ENCODE measurements around the gene ABCA3. TPM values are rescaled to one million over a fixed set of nuclear protein-coding genes. Genes with fewer than 3 reads are reported as not detected.
A peak's percentile ranks its signal among the peaks of the same experiment; 100 is the strongest.
"Not testable (repeated sequence)": the region's sequence is repeated elsewhere in the genome, so short reads cannot be mapped to it uniquely, and the experiment has no call there.

Gene ABCA3
- total RNA-seq, 1 donor from 2014 or later, result 16.5 TPM

DNA sequence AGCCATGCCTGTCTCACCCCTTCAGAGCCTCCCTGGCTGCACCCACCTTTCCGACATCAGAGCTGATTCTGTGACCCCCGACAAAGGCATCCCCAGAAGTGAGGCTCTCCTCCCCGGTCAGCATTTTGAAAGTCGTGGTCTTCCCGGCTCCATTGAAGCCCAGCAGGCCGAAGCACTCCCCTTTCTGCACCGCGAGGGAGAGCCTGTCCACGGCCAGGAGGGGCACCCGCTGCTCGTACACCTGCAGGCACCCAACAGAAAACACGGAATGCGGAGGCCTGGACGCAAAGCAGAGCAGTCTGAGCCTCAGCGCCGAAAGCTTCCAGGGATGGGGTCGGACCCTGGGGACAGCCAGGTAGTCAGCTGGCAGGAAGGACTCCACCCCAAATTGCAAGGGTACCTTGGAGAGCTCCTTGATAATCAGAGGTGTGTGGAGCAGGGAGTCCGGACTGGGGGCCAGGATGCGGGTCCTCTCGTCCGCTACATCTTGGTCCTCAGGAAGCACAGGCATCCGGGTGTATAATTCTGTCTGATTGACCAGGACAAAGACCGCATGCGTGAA, 59.5 kb downstream of the ABCA3 start:
- no peak for DNase-seq (ENCODE audit: low read depth)

DNA sequence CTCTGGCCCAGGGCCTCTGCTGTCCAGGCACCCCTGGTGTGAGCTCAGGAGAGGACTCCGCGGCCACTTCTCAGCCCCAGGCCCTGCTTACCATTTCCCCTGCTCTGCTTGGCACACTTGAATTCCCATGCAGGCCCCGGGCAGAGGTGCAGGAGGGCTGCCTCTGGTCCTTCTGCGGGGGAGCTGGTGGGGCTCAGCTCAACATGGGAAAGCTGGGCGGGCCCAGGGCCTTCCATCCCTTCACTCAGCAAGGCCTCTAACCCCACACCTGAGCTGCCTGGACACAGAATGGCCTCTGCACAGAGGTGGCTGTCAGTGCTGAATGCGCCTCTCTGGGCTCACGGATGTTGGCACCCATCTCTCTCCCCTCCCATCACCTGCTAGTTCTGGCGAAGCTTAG, 60.1 kb downstream of the ABCA3 start:
- DNase-seq (ENCODE audit: low read depth), result no peak

DNA sequence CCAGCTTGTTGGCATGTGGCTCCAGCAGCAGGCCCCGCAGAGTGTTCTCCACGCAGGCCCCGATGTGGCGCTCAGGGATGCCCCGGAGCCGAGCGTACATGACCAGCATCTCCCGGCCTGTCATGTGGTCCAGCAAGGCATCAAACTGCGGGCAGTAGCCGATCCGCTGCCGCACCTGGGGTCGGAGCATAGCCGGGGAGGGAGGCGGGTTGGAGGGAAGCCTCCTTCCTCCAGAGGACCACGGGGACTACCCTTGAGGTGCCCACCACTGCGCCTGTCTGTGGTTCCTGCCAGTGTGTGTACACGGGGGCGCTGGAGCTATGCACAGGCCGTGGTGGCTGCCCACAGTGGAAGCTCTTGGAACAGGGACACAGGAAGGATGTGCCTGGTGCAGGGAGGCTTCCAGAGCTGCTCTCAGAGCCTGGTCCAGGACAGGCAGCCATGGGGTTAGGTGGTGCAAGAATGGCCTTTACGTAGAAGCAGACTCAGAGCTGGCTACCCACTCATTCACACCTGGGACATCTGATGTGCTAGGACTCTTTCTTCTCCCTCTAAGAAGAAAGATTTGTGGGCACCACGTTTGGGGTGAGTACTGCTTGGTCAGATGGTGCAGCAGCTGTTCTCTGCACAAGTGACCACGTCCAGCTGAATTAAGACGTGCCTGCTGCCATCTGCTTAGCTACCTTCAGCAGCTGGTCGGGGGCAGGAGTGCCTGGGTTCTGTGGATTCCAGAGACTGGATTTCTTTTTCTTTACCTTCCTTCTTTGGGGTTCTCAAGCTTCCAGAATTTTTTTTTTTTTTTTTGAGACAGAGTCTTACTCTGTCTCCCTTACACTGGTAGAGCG, 61.4 kb downstream of the ABCA3 start:
- DNase-seq (ENCODE audit: low read depth), result no peak

DNA sequence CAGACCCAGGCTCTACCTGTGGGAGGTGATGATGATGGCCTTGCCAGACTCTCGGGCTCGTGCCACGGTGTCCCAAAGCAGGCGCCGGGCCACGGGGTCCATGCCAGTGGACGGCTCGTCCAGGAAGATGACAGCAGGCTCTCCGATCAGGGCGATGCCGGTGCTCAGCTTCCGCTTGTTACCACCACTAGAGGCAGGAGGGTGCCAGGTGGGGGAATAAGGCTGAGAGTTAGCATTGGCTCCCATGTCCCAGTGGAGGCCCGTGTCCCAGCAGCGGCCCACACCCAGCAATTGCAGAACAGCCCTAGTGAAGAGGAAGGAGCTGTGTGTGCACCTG, 62.3 kb downstream of the ABCA3 start:
- no peak for DNase-seq (ENCODE audit: low read depth)

DNA sequence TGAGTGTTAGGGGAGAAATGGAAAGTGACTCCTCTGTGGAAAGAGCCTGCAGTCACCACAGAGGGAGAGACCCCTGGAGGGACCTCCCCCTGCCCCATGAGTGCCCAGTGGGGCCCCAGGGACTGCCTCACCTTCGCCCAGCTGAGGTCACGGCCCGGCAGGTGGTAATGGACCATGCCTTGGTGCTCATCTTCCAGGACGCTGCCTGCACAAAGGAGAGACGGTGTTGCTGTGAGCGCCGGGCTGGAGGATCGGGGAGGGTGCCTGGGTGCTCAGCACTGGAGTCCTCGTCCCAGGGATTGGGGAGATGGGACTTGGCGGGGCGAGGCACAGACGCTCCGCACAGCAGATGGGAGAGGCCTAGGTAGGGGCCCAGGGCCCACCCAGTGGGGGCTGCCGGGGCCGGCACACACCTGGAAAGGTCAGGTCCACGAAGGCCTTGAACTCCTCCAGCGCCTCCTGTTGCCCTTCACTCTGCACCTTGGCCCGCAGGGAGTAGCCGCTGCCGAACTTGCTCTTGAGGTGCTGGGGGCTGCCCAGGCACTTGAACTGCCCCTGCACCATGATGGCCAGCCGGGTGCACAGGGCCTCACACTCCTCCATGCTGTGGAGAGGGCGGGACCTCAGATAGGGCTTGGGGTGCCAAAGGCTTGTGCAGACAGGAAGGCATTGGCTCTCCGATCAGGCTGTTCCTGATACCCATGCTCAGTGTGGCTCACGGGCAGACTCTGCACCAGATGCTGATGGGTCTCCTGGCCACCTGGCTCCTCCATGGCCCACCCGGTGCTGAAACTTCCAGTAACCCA, 62.9 kb downstream of the ABCA3 start:
- no peak for DNase-seq (ENCODE audit: low read depth)

DNA sequence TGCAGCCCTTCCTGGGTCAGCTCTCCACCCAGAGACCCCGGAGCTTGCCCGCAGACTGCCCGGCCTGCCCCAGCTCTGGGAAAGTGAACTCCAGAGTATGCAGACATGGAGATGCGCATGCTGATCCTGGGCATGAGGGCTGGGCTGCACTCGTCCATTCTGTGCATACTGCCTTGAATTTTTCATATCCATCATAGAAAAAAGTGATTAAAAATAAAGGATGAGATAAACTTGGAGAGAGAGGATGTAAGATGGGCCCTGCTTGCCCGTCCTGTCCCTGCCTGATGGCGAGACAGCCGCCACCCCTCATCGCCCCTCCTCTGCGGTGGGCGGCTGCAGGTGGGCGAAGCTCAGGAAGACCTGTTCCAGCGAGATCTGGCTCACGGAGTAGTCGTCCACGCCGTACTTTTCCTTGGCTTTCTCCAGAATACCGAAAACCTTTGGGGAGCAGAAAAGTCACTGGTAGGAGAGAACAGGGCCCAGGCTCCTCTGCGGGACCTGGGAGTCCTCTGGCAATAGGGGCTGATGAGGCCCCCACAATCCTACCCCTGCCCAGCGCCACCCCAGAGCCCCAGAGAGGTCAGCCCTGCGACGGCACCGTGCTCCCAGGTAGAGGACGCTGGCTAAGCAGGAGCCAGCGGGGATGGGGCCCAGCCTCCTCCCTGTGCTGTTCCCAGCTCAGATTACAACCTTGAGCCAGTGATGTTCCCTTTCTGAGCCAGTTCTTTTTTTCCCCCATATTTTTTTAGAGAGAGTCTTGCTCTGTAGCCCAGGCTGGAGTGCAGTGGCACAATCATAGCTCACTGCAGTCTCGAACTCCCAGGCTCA, 63.9 kb downstream of the ABCA3 start:
- DNase-seq (ENCODE audit: low read depth), result no peak

DNA sequence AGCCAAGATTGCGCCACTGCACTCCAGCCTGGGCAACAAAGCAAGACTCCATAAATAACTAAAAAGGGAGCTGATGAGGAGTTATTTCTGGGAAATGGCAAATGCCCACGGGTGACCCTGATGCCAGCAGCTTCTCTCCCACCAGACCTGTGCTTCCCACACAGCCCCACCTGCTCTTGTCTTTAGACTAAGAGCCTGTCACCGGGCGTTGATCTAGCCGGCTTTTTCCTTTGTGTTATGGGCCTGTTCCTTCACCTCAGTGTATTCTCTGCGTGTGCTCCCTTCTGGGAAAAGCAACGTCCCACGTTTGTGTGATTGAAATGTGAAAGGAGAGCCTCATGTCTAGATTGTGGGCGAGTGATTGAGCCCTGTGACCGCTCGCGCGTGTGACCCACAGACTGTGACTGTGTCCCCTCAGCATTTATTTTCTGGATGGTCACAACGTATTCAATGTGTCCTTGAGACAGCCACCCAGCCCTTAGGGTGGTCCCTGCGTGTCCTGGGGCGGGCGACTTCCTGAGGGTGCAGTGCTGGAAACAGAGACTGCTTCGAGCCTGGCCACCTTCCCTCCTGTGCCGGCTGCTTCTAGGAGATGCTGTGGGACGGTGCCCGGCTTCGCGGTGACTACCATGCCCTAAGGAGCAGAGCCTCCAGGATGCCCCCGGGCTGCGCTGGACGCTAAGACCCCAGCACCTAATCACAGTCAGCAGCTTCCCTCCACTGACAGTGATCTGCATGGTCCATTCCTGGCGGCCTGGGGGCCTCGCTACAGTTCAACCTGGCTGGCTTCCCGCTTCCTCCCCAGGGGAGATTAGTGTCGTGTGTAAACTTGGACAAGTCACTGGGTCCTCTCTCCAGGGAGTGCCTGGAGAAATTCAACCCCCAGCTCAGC, 64.8 kb downstream of the ABCA3 start:
- DNase-seq (ENCODE audit: low read depth), result no peak

DNA sequence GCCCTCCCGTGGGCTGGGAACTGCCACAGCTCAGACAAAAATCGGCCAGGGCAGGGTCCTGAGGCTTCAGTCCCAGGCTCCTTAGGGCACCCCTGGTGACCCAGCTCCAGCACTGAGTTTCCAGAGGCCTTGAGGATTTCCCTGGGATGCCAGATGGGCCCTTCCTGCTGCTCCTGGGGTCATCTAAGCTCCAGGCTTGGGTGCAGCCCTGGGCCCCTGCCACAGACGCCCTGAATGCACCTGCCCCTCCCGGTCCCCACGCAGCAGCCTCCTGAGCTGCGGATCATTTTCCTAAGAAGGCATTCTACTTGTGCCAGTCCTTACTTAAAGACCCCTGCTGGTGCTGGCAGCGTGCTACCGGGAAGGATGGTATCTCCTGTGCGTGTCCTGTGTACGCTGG, 66.6 kb downstream of the ABCA3 start:
- no peak for DNase-seq (ENCODE audit: low read depth)

DNA sequence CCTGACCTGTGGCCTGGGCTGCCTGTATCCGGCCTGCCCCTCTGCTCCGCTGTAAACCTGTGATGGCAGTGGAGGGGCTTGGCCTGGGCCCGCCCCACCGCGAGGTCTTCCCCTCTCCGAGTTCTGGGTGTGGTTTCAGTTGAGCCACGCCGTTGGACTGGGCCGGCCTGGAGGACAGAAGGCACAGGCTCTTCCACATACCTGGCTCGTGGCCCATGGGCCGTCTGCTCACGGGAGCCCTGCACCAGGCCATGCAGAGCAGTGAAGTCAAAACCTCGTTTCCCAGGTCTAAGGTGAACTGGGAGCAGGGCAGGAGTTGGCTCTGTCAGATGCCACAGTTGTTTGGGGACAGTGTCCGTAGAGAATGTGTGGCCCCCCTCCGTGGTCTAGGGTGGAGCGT, 67.0 kb downstream of the ABCA3 start:
- no peak for DNase-seq (ENCODE audit: low read depth)

DNA sequence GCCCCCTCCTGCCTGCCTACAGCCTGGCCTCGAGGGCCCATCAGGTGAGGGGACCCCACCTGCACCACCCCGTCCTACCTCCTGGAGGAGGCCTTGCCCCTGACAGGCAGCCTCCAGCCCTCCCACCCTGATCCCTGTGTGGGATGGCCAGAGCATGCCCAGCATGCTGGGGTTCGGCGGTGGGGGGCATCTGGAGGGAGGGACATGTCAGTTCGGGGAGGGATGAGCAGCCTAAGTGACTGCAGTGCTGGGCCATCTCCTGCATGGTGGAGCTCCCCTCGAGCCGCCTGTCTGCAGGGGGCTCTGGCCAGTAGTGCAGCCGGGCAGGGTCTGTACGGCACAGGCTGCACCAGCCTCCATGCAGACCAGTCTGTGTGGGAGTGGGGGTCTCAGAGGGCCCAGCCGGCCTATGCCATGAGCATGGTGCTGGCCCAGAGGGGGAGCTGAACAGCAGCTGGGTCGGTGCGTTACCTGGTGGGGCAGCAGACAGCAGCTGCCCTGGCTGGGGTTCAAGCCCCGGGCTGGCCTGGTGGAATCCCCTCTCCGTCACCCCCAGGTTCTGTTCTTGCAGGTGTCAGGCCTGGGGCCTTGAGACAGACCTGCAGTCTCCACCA, 68.6 kb downstream of the ABCA3 start:
- DNase-seq (ENCODE audit: low read depth), result no peak

DNA sequence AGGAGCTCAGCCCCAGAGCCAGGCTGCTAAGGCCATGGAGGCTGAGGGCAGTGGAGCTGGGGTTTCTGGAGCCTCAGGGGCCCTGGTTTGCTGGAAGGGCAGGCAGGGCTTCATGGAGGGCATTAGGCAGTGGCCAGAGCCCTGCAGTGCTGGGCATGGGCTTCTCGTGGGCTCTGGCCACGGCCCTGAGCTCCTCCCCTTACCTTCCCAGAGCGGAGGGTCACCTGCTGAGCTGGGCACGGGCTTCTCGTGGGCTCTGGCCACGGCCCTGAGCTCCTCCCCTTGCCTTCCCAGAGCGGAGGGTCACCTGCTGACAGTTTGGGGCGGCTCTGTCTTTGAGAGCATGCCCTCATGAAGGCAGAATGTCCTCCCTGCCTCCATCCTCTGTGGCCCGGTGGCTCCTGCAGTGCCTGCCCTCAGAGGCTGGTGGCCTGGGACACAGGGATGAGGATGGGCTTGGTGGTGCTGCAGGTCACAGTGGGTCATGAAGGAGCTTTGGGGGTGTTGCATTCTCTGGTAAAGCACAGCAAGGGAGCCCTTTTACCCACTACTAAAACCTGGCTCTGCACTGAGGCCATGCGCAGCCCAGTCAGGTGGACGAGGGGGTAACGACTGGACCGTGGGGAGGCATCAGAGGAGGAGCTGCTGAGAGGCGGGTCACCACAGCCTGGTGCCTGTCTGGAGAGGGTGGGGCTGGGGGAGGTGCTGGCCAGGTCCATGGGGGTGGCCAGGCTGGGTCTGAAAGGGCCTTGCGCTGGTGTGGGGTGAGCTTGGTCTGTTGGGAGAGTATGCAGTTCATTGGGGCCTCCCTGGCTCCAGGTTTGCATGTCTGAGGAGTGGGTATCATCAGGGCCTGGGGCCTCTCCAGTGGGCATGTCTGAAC, 69.7 kb downstream of the ABCA3 start:
- no peak for DNase-seq (ENCODE audit: low read depth)

DNA sequence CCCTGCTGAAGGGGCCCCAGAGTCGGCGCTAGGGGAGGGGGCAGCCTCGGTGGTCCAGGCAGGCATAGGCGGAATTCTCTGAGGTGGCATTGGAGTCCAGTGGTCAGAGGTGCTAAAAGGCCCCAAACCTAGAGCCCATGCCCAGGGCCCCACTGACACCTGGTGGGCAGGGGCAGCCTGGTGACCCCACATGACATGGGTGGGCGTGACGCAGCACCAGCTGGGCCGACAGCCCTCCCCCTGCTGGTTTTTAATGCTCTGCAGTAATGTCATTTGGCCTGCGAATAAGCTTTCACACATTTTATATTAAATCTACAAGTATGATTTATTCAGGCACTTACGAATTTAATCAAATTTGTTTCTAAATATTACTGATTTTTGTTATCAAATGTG, 70.5 kb downstream of the ABCA3 start:
- DNase-seq (ENCODE audit: low read depth), result no peak

DNA sequence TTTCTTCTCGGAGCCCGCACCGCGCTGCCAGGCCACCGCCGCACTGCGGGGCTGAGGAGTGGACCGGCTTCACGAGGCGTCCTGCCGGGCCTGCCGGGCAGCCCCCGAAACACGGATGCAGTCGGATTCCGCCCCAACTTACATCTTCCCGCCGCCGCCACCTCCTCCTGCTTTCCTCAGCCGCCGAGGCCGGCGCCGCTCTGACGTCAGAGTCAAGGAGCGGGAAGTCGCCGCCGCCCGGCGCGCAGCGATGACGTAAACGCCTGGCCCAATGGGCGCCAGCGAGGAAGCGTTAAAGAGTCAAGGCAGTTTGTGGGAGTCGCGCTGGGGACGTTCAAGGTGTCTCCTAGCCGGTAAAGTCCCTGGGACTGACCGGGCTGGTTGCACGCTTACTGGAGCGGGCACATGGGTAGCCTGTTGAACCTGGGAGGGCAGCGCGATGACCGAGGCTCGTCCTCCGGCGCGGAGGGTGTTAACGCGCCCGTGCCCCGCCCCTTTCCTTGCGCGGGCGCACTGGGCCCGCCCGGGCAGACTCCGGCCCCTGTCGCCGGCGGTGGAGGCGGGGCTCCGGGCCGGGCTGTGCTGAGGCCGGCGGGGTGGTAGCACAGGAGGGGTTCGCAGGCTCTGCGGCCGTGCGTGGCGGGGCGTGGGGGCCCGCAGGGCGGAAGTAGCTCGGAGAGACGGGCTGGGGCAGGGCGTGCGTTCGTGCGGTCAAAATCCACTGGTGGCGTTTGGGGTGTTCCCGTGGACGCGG, 72.4 kb downstream of the ABCA3 start, which contains the start of gene RNPS1:
TSS of gene RNPS1 (minus strand) at position 214 of the 754 bp plus-strand sequence. CDS start 3,483 bp downstream, outside the sequence.
- peak; percentile 74 for DNase-seq (ENCODE audit: low read depth)

DNA sequence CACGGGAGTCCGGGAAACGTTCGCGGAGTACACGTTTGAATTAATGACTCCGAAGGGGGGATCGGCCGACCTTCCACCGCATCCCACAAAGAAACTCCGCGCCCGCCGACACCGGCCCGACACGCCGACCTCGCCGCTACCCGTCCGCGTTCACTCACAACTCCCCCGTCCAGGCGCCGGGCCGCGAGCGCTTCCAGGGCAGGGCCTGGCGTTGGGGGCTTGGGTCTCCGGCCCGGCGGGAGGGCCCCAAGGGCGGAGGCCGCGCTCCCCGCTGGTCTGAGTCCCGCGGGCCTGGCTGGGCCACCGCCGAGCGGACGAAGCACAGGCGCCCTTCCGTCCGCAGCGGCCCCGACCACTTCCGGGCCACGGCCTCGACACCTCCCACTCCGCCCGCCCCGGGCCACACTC, 73.0 kb downstream of the ABCA3 start:
- DNase-seq (ENCODE audit: low read depth), result not testable (repeated sequence)

DNA sequence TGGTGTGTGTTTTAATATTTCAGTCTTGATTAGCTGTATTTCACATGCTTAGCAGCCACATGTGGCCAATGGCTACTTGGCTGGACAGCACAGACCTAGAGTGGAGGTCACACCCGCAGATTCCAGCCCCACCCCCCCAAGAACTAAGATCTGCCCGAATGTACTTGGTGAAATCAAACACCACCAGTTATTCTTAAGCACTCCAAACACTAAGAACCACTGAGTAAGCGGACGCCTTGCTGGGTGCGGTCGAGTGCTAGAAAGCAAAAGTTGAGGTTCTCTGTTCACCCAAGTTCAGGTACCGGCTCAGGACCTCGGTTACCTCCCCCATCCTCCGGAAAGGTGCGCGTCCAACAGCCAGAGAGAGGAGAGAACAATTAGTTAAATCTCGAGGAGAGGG, 73.6 kb downstream of the ABCA3 start:
- peak; percentile 11 for DNase-seq (ENCODE audit: low read depth)

DNA sequence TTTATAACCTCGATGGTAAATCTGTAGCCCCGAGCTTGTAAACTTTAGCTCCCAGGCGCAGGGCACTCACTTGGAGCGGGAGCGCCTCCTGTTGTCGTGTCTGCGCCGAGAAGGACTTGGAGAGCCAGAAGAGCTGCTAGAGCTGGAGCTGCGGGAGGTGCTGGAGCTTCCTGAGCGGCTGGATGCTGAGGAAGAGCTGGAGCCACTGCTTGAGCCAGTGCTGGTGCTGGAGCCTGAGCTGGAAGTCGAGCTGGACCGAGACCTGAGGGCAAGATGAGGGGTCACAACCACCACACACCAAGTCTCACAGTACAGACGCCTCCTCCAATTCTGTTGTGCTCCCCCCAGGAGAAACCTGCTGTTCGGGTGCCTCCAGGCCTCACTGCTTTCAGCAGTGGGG, 77.5 kb downstream of the ABCA3 start:
- not testable (repeated sequence) for DNase-seq (ENCODE audit: low read depth)

DNA sequence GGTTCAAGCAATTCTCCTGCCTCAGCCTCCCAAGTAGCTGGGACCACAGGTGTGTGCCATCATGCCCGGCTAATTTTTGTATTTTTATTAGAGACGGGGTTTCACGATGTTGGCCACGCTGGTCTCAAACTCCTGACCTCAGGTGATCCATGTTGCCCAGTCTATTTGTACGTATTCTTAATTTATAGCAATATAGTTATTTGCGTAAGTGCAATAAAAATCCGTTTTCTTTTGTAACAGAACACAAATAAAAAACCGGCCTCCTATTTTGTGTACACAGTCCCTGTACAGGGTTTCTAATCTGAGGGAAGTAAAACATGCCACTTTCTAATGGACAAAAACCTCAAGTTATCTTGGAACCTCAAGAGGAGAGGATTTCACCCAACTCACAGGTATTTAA, 80.3 kb downstream of the ABCA3 start:
- no peak for DNase-seq (ENCODE audit: low read depth)

DNA sequence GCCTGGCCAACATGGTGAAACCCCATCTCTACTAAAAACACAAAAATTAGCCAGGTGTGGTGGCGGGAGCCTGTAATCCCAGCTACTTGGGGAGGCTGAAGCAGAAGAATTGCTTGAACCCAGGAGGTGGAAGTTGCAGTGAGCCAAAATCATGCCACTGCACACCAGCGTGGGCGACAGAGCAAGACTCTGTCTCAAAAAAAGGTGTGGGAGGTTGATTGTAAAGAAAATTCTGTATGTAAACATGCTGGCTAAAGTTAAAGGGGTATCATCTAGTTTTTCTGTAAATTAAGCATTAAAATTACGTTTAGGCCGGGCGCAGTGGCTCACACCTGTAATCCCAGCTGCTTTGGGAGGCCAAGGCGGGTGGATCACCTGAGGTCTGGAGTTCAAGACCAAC, 82.0 kb downstream of the ABCA3 start:
- DNase-seq (ENCODE audit: low read depth), result not testable (repeated sequence)

DNA sequence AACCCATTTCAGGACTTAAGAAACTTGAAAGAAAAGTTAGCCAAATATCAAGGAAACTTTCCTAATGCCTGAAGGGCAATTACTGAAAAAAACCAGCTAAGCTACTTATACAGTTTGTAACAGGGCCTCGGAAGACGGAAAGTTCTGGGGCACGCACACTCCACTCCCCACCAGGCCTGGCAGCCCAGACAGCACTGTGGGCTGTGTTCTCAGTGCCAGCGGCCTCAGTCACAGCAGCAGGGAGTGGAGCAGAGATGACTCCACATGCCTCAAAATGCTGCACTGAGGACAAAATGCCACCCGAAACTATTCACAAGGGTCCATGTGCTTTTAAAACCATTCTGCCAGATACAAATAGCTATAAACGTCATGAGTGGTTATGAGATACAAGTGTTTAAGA, 82.8 kb downstream of the ABCA3 start:
- DNase-seq (ENCODE audit: low read depth), result no peak

Data from renal cortical epithelial cell (primary cell).